ENCODE data around the gene ATP5MK. TPM values are rescaled to one million over a fixed set of nuclear protein-coding genes. Genes with fewer than 3 reads are reported as not detected.

ATP5MK gene
- polyA plus RNA-seq, 1 donor: 290 TPM

DNA sequence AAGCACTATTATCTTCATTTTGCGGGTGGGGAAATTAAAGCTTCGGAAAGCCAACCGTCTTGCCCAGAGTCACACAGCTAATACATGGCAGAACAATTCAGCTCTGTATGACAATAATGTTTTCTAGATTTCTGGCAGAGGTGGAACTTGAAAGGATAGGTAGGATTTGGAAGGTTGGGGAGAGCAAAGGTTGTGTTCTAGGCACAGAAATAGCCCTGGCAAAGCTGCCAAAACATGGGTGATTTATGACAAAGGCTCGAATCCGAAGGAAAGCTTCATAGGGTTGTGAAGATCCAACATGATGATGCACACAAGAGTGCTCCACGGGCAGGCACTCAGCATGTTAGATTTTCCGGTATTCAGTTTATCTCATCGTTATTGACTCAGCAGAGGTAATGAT lies 19.3 kb upstream of the ATP5MK start:
- no peak overlapping the region for H3K27ac ChIP-seq (ENCODE audit: low read length)
- no peak overlapping the region for H3K4me3 ChIP-seq (ENCODE audit: low read length)
- 100% methylated on average over 1 of the region's 8 CpGs for WGBS (ENCODE audit: insufficient coverage, low lambda C conversion rate)
- H3K9me3 ChIP-seq (ENCODE audit: control insufficient read depth, low read depth, low read length): no peaks in the 10 kb centered on the region
- H3K4me1 ChIP-seq (ENCODE audit: control insufficient read depth, insufficient read depth, low read length): peaks cover 6% of the 10 kb centered on the region
- no peaks in the 10 kb centered on the region for H3K27me3 ChIP-seq (ENCODE audit: control insufficient read depth, insufficient read depth, low read length)
- DNase-seq: no peak
- peaks cover 88% of the 10 kb centered on the region for H3K36me3 ChIP-seq (ENCODE audit: control insufficient read depth, insufficient read depth, low read length)

DNA sequence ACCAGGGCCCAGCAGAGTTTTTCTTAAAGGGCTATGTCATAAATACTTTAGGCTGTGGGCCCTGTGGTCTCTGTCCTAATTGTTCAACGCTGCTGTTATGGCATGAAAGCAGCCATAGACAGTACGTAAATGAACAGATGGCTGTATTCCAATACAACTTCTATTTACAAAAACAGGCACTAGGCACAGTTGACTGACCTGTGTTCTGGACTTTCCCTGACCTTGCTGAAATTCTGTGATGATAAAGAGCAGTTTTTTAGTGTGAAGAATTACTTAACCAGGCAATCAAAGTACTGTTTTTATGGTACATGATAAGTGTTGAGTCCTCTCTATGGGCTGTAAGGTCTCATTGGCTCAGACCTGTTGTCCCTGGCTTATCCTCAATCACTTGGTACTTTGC lies 17.3 kb upstream of the ATP5MK start:
- H3K9me3 ChIP-seq (ENCODE audit: control insufficient read depth, low read depth, low read length): no peaks in the 10 kb centered on the region
- H3K27me3 ChIP-seq (ENCODE audit: control insufficient read depth, insufficient read depth, low read length): no peaks in the 10 kb centered on the region
- peaks cover 86% of the 10 kb centered on the region for H3K36me3 ChIP-seq (ENCODE audit: control insufficient read depth, insufficient read depth, low read length)
- WGBS (ENCODE audit: insufficient coverage, low lambda C conversion rate): no CpG with 5 or more reads among the region's 2 CpGs
- no peak overlapping the region for H3K4me3 ChIP-seq (ENCODE audit: low read length)
- no peak overlapping the region for H3K27ac ChIP-seq (ENCODE audit: low read length)
- peaks cover 6% of the 10 kb centered on the region for H3K4me1 ChIP-seq (ENCODE audit: control insufficient read depth, insufficient read depth, low read length)
- DNase-seq: peak; percentile 31 to 55

DNA sequence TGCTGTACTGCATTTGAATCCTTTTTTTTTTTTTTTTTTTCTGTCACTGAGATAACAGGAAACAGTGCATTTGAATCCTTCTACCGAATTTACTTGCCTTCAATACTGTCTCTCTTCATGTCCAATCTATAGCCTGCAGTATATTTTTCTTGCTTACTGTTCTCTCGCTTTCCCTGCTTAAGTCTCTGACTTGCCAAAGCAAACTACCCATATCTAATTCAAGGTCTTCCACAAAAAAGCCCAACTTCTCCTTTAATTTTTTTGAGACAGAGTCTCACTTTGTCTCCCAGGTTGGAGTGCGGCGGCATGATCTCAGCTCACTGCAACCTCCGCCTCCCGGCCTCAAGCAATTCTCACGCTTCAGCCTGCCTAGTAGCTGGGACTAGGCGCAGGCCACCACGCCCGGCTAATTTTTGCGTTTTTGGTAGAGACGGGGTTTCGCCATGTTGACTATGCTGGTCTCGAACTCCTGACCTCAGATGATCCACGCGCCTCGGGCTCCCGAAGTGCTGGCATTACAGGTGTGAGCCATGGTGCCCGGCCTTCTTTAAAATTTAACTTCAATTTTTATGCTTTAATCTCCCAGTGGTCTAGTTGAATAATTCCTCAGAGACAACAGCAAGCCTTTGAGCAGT lies 1.0 kb upstream of the ATP5MK start:
- Histone ChIP-seq H3K4me3 (ENCODE audit: low read length) (peak overlapping the region; percentile 90), H3K27ac (ENCODE audit: low read length) (no peak overlapping the region), H3K36me3 (ENCODE audit: control insufficient read depth, insufficient read depth, low read length) (peaks cover 31% of the 10 kb centered on the region), H3K4me1 (ENCODE audit: control insufficient read depth, insufficient read depth, low read length) (peaks cover 6% of the 10 kb centered on the region), H3K9me3 (ENCODE audit: control insufficient read depth, low read depth, low read length) (no peaks in the 10 kb centered on the region), H3K27me3 (ENCODE audit: control insufficient read depth, insufficient read depth, low read length) (no peaks in the 10 kb centered on the region)
- peak in 1 of 2 donors; percentile 5 for DNase-seq
- WGBS (ENCODE audit: insufficient coverage, low lambda C conversion rate): 0% methylated on average over 1 of the region's 19 CpGs

DNA sequence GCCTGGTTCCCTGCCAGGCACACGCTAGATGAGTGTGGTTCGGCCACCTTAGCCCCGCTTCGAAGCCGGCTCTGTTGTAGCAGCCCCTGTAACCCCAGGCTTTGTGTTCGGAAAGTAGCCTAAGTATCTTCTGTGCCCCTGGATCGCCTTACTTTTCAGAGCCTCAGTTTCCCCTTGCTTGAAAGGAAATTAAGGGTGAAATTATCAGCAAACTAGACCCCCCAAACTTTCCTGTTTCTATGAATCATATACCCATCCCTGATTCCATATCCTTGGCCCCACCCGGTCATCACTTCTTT lies 463 bp upstream of the ATP5MK start:
- H3K27ac ChIP-seq (ENCODE audit: low read length): peak overlapping the region; percentile 25

DNA sequence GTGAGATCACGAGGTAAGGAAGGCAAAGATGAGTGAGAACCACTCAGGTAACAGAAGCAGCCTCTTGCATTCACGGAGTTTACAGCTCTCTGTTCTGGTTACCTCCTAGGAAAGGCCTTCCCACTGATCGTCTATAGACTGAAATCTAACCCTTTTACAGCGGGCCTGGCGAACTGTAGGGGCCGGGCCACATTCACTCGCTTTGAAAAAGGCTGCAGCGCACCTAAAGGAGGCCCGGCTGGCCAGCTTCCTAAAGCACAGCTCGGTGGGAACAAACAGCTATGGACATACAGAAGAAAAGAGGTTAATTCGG lies 565 bp downstream of the ATP5MK start:
- peak overlapping the region; percentile 69 for H3K27ac ChIP-seq (ENCODE audit: low read length)
- peak in 1 of 2 donors; percentile 54 for DNase-seq
- peaks cover 6% of the 10 kb centered on the region for H3K4me1 ChIP-seq (ENCODE audit: control insufficient read depth, insufficient read depth, low read length)
- H3K36me3 ChIP-seq (ENCODE audit: control insufficient read depth, insufficient read depth, low read length): peaks cover 34% of the 10 kb centered on the region
- no peaks in the 10 kb centered on the region for H3K27me3 ChIP-seq (ENCODE audit: control insufficient read depth, insufficient read depth, low read length)
- WGBS (ENCODE audit: insufficient coverage, low lambda C conversion rate): 20% methylated on average over 1 of the region's 11 CpGs
- H3K9me3 ChIP-seq (ENCODE audit: control insufficient read depth, low read depth, low read length): no peaks in the 10 kb centered on the region
- peak overlapping the region; percentile 90 for H3K4me3 ChIP-seq (ENCODE audit: low read length)

More for the DNA sequence above, 463 bp upstream of the ATP5MK start:
- Histone ChIP-seq H3K27me3 (ENCODE audit: control insufficient read depth, insufficient read depth, low read length) (no peaks in the 10 kb centered on the region), H3K4me1 (ENCODE audit: control insufficient read depth, insufficient read depth, low read length) (peaks cover 6% of the 10 kb centered on the region), H3K4me3 (ENCODE audit: low read length) (peak overlapping the region; percentile 90), H3K9me3 (ENCODE audit: control insufficient read depth, low read depth, low read length) (no peaks in the 10 kb centered on the region), H3K36me3 (ENCODE audit: control insufficient read depth, insufficient read depth, low read length) (peaks cover 29% of the 10 kb centered on the region)
- no peak for DNase-seq
- 0% methylated on average over 1 of the region's 8 CpGs for WGBS (ENCODE audit: insufficient coverage, low lambda C conversion rate)

DNA sequence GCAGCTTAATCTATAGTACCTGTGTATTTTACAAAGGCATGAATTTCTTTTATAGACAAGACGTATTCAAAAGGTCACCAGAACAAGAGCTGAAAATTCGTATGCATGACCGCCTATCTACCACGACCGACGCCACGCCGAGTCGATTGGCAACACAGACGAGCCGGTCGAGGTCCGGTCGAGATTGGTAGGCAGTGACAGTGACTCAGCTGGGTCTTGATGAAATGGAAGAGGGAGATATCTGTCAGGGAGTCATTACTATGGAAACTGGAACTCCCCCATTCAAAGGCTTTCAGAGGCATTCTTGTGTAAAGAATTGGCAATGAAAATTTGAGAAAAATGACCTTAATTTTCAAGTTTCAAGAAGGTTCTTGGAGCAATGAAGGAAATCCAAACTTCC lies 2.1 kb downstream of the ATP5MK start:
- DNase-seq: no peak
- peaks cover 6% of the 10 kb centered on the region for H3K4me1 ChIP-seq (ENCODE audit: control insufficient read depth, insufficient read depth, low read length)
- H3K27ac ChIP-seq (ENCODE audit: low read length): no peak overlapping the region
- peaks cover 30% of the 10 kb centered on the region for H3K36me3 ChIP-seq (ENCODE audit: control insufficient read depth, insufficient read depth, low read length)
- no peaks in the 10 kb centered on the region for H3K27me3 ChIP-seq (ENCODE audit: control insufficient read depth, insufficient read depth, low read length)
- H3K4me3 ChIP-seq (ENCODE audit: low read length): no peak overlapping the region
- WGBS (ENCODE audit: insufficient coverage, low lambda C conversion rate): 100% methylated on average over 1 of the region's 14 CpGs
- no peaks in the 10 kb centered on the region for H3K9me3 ChIP-seq (ENCODE audit: control insufficient read depth, low read depth, low read length)

DNA sequence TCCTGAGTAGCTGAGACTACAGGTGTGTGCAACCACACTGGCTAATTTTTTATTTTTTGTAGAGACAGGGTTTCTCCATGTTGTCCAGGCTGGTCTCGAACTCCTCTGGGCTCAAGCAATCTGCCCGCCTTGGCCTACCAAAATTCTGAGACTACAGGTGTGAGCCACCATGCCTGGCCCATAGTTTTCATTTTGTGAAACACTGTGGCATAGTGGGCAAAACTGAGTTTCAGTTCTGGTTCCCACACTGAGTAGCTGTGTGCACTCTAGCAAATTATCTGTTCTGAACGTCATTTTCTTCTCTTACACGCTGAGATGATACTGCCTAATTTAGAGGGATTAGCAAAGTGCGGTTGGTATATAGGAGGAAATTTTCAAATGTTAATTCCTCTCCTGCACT lies 13.5 kb downstream of the ATP5MK start:
- Histone ChIP-seq H3K9me3 (ENCODE audit: control insufficient read depth, low read depth, low read length) (no peaks in the 10 kb centered on the region), H3K4me3 (ENCODE audit: low read length) (no peak overlapping the region), H3K27ac (ENCODE audit: low read length) (no peak overlapping the region), H3K27me3 (ENCODE audit: control insufficient read depth, insufficient read depth, low read length) (no peaks in the 10 kb centered on the region), H3K36me3 (ENCODE audit: control insufficient read depth, insufficient read depth, low read length) (peaks cover 44% of the 10 kb centered on the region), H3K4me1 (ENCODE audit: control insufficient read depth, insufficient read depth, low read length) (no peaks in the 10 kb centered on the region)
- 100% methylated on average over 1 of the region's 5 CpGs for WGBS (ENCODE audit: insufficient coverage, low lambda C conversion rate)
- no peak for DNase-seq

DNA sequence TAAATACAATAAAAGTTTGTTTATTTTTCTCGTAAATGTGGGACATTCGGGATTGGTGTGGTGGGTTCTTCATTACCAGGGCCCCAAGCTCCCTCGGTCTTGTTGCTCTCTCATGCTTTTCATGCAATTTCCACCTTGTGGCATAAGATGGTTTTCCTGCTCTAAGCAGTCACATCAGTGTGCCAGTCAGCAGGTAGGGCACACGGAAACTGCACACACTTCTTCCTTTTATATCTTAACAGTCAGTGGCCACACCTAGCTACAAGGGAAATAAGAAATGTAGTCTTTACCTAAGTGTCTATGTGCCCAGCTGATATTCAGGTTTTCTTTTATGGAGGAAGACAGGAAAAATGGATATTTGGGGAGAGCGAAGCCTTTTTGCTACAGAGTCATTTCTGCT lies 22.0 kb downstream of the ATP5MK start:
- H3K9me3 ChIP-seq (ENCODE audit: control insufficient read depth, low read depth, low read length): no peaks in the 10 kb centered on the region
- no peak overlapping the region for H3K27ac ChIP-seq (ENCODE audit: low read length)
- no CpG with 5 or more reads among the region's 5 CpGs for WGBS (ENCODE audit: insufficient coverage, low lambda C conversion rate)
- H3K36me3 ChIP-seq (ENCODE audit: control insufficient read depth, insufficient read depth, low read length): peaks cover 35% of the 10 kb centered on the region
- H3K27me3 ChIP-seq (ENCODE audit: control insufficient read depth, insufficient read depth, low read length): no peaks in the 10 kb centered on the region
- H3K4me1 ChIP-seq (ENCODE audit: control insufficient read depth, insufficient read depth, low read length): no peaks in the 10 kb centered on the region
- no peak for DNase-seq
- no peak overlapping the region for H3K4me3 ChIP-seq (ENCODE audit: low read length)

DNA sequence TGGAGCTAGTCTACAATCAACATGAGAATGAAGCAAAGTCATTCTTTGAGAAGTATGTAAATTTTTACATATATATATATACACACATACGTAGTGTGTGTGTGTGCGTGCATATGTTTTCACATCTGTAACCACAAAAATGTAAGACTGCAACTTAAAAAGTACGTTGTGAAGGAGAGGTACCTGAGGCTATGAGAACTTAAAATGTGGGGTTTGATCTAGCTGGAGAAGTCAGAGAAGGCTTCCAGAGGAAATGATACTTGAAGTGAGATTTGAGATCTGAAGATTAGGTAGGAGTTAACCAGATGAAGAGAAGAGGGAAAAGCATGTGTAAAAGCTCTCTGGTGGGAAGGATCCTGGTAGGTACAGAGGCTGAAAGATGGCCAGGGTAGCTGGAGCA lies 22.7 kb downstream of the ATP5MK start:
- Histone ChIP-seq H3K9me3 (ENCODE audit: control insufficient read depth, low read depth, low read length) (no peaks in the 10 kb centered on the region), H3K4me3 (ENCODE audit: low read length) (no peak overlapping the region), H3K27me3 (ENCODE audit: control insufficient read depth, insufficient read depth, low read length) (no peaks in the 10 kb centered on the region), H3K36me3 (ENCODE audit: control insufficient read depth, insufficient read depth, low read length) (peaks cover 31% of the 10 kb centered on the region), H3K27ac (ENCODE audit: low read length) (no peak overlapping the region), H3K4me1 (ENCODE audit: control insufficient read depth, insufficient read depth, low read length) (peaks cover 3% of the 10 kb centered on the region)
- DNase-seq: no peak
- no CpG with 5 or more reads among the region's 3 CpGs for WGBS (ENCODE audit: insufficient coverage, low lambda C conversion rate)

DNA sequence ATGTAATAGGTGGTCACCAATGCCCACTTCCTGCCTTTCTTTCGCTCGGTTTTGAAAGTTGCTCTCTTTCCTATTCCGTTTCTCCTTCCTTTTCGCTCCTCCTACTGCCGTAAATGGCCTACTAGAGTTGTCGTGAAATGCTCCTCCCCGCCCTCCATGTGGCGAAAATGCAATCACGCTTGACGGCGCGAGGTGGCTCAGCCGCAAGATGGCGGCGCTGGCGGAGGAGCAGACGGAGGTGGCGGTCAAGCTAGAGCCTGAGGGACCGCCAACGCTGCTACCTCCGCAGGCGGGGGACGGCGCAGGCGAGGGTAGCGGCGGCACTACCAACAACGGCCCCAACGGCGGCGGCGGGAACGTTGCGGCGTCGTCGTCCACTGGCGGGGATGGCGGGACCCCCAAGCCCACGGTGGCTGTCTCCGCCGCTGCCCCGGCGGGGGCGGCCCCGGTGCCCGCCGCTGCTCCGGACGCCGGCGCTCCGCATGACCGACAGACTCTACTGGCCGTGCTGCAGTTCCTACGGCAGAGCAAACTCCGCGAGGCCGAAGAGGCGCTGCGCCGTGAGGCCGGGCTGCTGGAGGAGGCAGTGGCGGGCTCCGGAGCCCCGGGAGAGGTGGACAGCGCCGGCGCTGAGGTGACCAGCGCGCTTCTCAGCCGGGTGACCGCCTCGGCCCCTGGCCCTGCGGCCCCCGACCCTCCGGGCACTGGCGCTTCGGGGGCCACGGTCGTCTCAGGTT lies 28.3 kb downstream of the ATP5MK start, which contains the start of gene TAF5:
Gene TAF5 (plus strand): TSS at position 195 of the 737 bp plus-strand sequence. CDS start 14 bp downstream, at position 209.
- Histone ChIP-seq H3K9me3 (ENCODE audit: control insufficient read depth, low read depth, low read length) (no peaks in the 10 kb centered on the region), H3K27me3 (ENCODE audit: control insufficient read depth, insufficient read depth, low read length) (no peaks in the 10 kb centered on the region), H3K4me1 (ENCODE audit: control insufficient read depth, insufficient read depth, low read length) (peaks cover 3% of the 10 kb centered on the region), H3K36me3 (ENCODE audit: control insufficient read depth, insufficient read depth, low read length) (no peaks in the 10 kb centered on the region), H3K27ac (ENCODE audit: low read length) (peak within 1 kb of the TSS; percentile 88), H3K4me3 (ENCODE audit: low read length) (peak within 1 kb of the TSS; percentile 69)
- DNase-seq: peak; percentile 93 to 96
- 0% methylated on average over 3 of the region's 81 CpGs for WGBS (ENCODE audit: insufficient coverage, low lambda C conversion rate)

DNA sequence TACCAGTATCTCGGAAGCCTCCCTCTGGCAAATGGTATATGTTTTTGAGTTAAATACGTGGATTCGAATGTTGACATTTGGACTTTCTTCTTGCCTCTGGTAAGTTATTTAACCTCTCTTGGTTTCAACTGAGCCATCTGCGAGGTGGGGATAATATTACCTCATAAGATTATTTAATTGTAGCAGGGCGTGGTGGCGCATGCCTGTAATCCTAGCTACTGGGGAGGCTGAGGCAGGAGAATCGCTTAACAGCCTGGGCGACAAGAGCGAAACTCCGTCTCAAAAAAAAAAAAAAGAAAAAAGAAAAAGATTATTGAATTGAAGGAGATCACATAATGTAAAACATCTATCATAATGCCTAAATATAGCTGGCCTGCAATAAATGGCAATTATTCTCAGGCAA lies 28.9 kb downstream of the ATP5MK start:
- Histone ChIP-seq H3K27me3 (ENCODE audit: control insufficient read depth, insufficient read depth, low read length) (no peaks in the 10 kb centered on the region), H3K27ac (ENCODE audit: low read length) (peak overlapping the region; percentile 88), H3K4me3 (ENCODE audit: low read length) (peak overlapping the region; percentile 69), H3K4me1 (ENCODE audit: control insufficient read depth, insufficient read depth, low read length) (peaks cover 3% of the 10 kb centered on the region), H3K9me3 (ENCODE audit: control insufficient read depth, low read depth, low read length) (no peaks in the 10 kb centered on the region), H3K36me3 (ENCODE audit: control insufficient read depth, insufficient read depth, low read length) (no peaks in the 10 kb centered on the region)
- WGBS (ENCODE audit: insufficient coverage, low lambda C conversion rate): 39% methylated on average over 6 of the region's 10 CpGs
- DNase-seq: no peak

All from large intestine (tissue), 3 donors.